Hematopoietic multipotent progenitor cell treated with erythropoietin and hydrocortisone succinate and interleukin-3 and kit ligand, for 8 days (in vitro differentiated cells): ENCODE measurements around the gene GREB1L.

ENCODE experiments used
- DNase-seq: peaks from one replicate; pipeline ENCODE4 v3.0.0-alpha.2; 2015

GREB1L gene

GRCh38 chr18:21496277-21496835, 254.3 kb downstream of the GREB1L start:
- no peak for DNase-seq

- no peak for DNase-seq
Observed at GRCh38 chr18:21499997-21500396, 258.0 kb downstream of the GREB1L start.

- DNase-seq, result no peak
Observed at GRCh38 chr18:21502661-21503060, 260.6 kb downstream of the GREB1L start.

- no peak for DNase-seq
Observed at GRCh38 chr18:21507913-21508701, 266.1 kb downstream of the GREB1L start.

- DNase-seq, result no peak
Observed at GRCh38 chr18:21509062-21509461, 267.0 kb downstream of the GREB1L start.

DNA sequence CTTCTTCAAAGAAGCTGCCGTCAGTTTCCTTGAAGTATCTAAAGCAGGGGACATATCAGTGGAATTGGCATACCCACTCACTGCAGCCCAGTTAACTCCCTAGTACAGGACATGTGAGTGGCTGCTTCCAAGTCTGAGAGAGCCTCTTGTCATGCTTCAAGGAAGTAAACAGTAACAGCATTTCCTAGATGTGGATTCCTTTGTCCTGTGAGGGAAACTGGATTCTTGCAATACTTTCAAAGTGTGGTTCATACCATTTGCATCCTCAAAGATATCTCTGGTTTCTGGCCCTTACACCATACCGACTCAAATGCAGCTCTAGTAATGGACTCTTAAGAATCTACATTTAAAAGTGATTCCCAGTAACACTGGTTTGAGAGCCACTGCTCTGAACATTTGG, 271.3 kb downstream of the GREB1L start:
- DNase-seq, result no peak

- no peak for DNase-seq
Observed at GRCh38 chr18:21513741-21514140, 271.7 kb downstream of the GREB1L start.

GRCh38 chr18:21522530-21522929, 280.5 kb downstream of the GREB1L start:
- no peak for DNase-seq

GRCh38 chr18:21525916-21526315, 283.9 kb downstream of the GREB1L start:
- DNase-seq, result no peak

DNA sequence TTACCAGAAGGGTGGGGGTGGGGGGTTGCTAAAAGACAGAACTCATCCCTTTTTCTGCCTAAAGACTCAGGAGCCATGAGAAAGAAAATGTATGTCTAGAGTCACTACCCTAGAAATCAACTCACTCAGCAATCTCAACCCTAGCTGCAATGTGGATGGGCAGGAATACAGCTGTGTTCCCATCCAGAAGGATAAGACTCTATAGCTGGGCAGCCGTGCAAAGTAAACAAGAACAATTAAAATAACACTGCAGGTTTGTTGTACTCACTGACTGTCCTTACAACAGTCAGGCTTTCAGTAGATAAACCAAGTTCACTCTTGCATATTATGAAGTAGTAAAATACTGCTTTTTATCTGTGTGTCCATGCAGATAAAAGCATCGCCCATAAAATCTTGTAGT, 284.4 kb downstream of the GREB1L start:
- DNase-seq, result no peak

GRCh38 chr18:21534327-21534726, 292.3 kb downstream of the GREB1L start:
- no peak for DNase-seq

DNA sequence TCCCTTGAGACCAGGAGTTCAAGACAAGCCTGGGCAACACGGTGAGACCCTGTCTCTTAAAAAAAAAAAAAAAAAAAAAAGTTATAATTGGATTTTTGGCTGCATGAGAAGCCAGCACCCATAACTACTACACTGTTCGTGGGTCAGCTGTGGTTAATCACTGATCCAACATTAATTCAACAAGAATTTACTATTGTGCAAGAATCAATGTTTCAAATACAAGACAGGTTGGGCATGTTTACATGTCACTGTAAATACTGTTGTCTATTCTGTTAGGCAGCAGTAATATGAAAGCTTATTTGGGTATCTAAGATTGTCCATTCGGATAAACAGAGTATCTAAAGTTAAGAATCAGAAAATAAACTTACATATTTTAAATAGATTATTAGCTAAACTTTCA, 296.2 kb downstream of the GREB1L start:
- DNase-seq, result no peak

DNA sequence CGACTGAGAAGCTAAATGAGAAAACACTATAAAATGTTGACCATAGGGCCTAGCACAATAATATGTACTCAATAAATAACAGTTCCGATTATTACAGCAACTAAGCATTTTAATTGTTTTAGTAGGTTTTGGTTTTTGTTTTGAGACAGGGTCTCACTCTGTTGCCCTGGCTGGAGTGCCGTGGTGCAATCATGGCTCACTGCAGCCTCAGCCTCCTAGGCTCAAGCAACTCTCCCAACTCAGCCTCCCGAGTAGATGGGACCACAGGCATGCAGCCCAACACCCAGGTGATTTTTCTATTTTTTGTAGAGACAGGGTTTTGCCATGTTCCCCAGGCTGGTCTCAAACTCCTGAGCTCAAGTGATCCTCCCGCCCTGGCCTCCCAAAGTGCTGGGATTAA, 304.4 kb downstream of the GREB1L start:
- no peak for DNase-seq

DNA sequence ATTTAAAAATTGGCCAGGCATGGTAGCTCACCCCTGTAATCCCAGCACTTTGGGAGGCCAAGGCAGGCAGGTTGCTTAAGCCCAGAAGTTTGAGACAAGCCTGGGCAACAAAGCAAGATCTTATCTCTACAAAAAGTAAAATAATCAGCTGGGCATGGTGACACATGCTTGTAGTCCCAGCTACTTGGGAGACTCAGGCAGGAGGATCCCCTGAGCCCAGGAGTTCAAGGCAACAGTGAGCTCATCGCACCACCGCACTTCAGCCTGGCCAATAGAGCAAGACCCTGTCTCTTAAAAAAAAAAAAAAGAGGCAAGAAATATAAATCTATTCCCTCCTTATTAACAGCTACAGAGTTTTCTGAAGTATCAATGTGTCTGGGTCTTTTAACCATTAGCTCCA, 306.6 kb downstream of the GREB1L start:
- peak; percentile 35 for DNase-seq

GRCh38 chr18:21550510-21550970, 308.5 kb downstream of the GREB1L start:
- no peak for DNase-seq

GRCh38 chr18:21557607-21558253, 315.7 kb downstream of the GREB1L start:
- no peak for DNase-seq

DNA sequence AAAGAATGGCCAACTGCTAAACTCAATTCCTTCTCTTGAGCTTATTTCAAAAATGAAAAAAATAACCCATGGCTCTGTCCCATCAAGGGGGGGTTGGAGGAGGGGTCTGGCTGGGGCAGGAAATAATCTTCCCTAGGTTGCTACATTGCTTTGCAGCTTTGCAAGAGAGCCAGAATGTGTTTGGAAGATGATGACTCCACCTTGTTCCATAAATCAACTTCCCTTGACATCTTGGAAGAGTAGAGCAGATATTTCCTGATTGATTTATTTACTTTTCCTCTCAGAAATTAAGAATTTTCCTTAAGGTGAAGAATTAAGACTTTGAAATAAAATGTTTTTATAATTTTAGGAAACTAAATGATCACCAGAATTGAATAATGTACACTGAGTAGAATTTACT, 317.2 kb downstream of the GREB1L start:
- no peak for DNase-seq

DNA sequence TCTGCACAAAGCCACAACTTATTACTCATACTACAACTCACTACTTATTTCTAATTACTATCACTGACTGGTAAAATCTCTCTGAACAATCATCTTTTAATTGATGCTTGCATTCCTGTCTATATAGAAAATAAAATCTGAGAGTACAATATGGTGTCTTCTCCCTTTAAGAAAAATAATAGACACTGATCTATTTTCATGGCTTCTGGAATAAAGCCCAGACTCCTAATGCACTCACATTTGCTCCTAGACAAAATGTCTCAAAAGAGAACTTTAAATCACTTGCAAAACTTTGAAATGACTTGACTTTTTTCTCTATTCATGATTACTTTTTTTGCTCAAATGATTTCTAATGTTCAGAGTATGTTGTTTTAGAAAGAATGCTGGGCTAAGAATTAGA, 329.7 kb downstream of the GREB1L start:
- no peak for DNase-seq
